IPS-15b (cell line): ENCODE data around the gene ALOX12B.

Source experiments
- H3K27me3 ChIP-seq: one replicate; pipeline ENCODE4 v1.6.1; 2013; ENCODE audit warnings: low read length; ENCODE audit not compliant: control insufficient read depth, insufficient read depth
- H3K36me3 ChIP-seq: one replicate; pipeline ENCODE4 v1.6.1; 2013; ENCODE audit warnings: low read length; ENCODE audit not compliant: control insufficient read depth, insufficient read depth
- H3K4me1 ChIP-seq: one replicate; pipeline ENCODE4 v1.6.1; 2013; ENCODE audit warnings: mild to moderate bottlenecking, low read length; ENCODE audit not compliant: control insufficient read depth, insufficient read depth
- H3K4me3 ChIP-seq: one replicate; pipeline ENCODE4 v1.5.1; 2013; ENCODE audit warnings: low read depth, low read length
- H3K9ac ChIP-seq: one replicate; pipeline ENCODE4 v1.6.1; 2013; ENCODE audit warnings: low read depth, mild to moderate bottlenecking, low read length
- H3K9me3 ChIP-seq: one replicate; pipeline ENCODE4 v1.6.1; 2013; ENCODE audit warnings: mild to moderate bottlenecking, low read length; ENCODE audit not compliant: control insufficient read depth, insufficient read depth

The ALOX12B gene

DNA sequence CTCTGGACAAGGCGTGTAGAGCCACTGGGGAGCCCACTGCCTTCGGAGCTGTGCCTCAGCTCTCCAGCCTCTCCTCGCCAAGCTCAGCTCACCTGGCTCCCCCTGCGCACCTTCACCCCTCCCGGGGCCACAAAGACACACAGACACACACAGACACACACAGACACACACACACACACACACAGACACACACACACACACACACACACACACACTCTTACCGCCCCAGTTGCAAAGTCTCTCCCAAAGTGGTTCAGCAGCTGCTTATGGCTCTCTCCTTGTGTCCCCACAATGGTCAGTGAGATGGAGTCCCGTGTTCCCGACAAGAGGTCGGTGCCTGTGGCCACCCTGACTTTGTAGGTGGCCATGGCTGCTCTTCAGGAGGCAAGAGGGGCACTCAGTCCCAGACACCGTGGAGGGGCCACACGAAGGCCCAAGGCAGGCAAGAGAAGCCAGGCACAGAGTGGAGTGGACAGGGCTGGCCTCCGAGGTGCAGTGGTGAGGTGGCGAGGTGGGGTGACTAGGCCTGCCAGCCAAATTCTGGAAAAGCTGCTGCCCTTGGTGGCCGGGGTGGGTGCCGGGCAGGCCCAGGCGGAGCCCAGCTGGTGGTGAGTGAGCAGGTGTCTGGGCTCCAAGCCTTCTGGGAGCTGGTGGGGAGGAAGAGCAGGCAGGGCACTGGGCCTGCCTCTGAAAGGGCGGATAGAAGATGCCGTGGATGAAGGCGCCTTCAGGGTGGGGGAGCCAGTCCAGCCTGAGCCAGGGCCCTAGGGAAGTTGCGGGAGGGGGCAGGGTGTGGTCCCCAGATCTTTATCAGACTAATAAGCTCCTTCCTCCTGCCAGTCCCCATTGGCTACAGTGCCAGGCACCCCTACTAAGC is at the start of gene ALOX12B:
Gene ALOX12B, minus strand, starts transcription at position 642 of the 877 bp plus-strand sequence. Its CDS starts 274 bp downstream, at position 368.
- Histone ChIP-seq H3K4me3 (no peak within 1 kb of the TSS), H3K4me1 (no peaks in the 10 kb centered on the region), H3K9me3 (no peaks in the 10 kb centered on the region), H3K36me3 (no peaks in the 10 kb centered on the region), H3K9ac (no peak within 1 kb of the TSS), H3K27me3 (peaks cover 17% of the 10 kb centered on the region)

- Histone ChIP-seq H3K9me3 (no peaks in the 10 kb centered on the region), H3K4me3 (peak overlapping the region; percentile 27), H3K9ac (no peak overlapping the region), H3K36me3 (no peaks in the 10 kb centered on the region), H3K27me3 (peaks cover 27% of the 10 kb centered on the region), H3K4me1 (peaks cover 6% of the 10 kb centered on the region)
These were observed 46.4 kb upstream of the ALOX12B start for GRCh38 chr17:8133941-8134340.

DNA sequence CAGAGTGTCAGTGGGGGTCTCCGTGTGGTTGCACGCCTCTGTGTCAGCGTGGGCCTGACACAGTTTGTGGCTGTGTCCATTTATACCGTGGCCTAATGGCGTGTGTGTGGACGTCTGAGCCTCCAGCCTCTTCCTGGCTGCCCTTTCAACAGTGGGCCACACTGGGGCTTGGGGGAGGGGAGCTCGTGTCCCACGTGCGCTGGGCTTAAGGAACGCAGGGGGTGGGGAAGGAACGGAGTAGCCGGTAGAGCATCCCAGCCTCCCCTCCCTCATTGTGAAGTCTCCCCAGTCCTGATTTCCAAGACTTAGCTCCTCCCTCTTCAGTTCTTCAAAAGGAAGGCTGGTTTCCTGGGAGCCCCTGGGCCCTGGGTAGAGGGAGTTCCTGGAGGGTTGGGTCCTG is 45.9 kb upstream of the ALOX12B start:
- Histone ChIP-seq H3K27me3 (peaks cover 30% of the 10 kb centered on the region), H3K9me3 (no peaks in the 10 kb centered on the region), H3K4me1 (peaks cover 6% of the 10 kb centered on the region), H3K4me3 (peak overlapping the region; percentile 27), H3K9ac (no peak overlapping the region), H3K36me3 (no peaks in the 10 kb centered on the region)

GRCh38 chr17:8131844-8132441 is 44.4 kb upstream of the ALOX12B start:
- H3K27me3 ChIP-seq, result peaks cover 34% of the 10 kb centered on the region
- no peak overlapping the region for H3K4me3 ChIP-seq
- no peaks in the 10 kb centered on the region for H3K36me3 ChIP-seq
- H3K9ac ChIP-seq, result no peak overlapping the region
- H3K9me3 ChIP-seq, result no peaks in the 10 kb centered on the region
- H3K4me1 ChIP-seq, result peaks cover 5% of the 10 kb centered on the region

DNA sequence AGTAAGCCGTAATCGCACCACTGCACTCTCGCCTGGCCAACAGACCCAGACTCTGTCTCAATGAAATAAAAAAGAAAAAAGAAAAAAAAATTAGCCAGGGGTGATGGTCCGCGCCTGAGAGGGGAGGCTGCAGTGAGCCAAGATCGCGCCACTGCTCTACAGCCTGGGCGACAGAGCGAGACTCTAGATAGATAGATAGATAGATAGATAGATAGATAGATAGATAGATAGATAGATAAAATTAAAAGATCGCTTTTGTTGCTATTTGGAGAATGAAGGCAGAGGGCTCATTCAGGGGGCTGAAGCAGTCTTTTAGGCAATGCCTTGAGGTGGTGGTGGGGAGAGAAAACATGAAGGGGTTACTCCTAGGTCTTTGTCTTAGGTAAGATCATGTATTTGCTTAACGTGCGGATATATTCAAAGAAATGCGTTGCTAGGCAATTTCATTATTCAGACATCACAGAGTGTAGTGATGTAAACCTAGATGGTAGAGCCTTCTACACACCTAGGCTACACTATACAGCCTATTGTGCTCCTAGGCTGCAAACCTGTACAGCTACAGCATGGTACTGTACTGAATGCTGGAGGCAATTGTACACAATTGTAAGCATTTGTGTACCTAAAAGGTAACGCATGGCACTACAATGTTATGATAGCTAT is 40.7 kb upstream of the ALOX12B start:
- Histone ChIP-seq H3K27me3 (peaks cover 56% of the 10 kb centered on the region), H3K9me3 (no peaks in the 10 kb centered on the region), H3K4me1 (peaks cover 10% of the 10 kb centered on the region), H3K4me3 (no peak overlapping the region), H3K36me3 (no peaks in the 10 kb centered on the region), H3K9ac (no peak overlapping the region)

GRCh38 chr17:8126491-8127066 is 39.1 kb upstream of the ALOX12B start:
- peaks cover 66% of the 10 kb centered on the region for H3K27me3 ChIP-seq
- H3K36me3 ChIP-seq, result no peaks in the 10 kb centered on the region
- H3K4me3 ChIP-seq, result peak overlapping the region; percentile 100
- no peaks in the 10 kb centered on the region for H3K9me3 ChIP-seq
- no peak overlapping the region for H3K9ac ChIP-seq
- peaks cover 11% of the 10 kb centered on the region for H3K4me1 ChIP-seq

GRCh38 chr17:8125947-8126490 is 38.5 kb upstream of the ALOX12B start:
- H3K36me3 ChIP-seq, result no peaks in the 10 kb centered on the region
- H3K27me3 ChIP-seq, result peaks cover 66% of the 10 kb centered on the region
- no peak overlapping the region for H3K9ac ChIP-seq
- no peaks in the 10 kb centered on the region for H3K9me3 ChIP-seq
- peak overlapping the region; percentile 100 for H3K4me3 ChIP-seq
- peaks cover 11% of the 10 kb centered on the region for H3K4me1 ChIP-seq

DNA sequence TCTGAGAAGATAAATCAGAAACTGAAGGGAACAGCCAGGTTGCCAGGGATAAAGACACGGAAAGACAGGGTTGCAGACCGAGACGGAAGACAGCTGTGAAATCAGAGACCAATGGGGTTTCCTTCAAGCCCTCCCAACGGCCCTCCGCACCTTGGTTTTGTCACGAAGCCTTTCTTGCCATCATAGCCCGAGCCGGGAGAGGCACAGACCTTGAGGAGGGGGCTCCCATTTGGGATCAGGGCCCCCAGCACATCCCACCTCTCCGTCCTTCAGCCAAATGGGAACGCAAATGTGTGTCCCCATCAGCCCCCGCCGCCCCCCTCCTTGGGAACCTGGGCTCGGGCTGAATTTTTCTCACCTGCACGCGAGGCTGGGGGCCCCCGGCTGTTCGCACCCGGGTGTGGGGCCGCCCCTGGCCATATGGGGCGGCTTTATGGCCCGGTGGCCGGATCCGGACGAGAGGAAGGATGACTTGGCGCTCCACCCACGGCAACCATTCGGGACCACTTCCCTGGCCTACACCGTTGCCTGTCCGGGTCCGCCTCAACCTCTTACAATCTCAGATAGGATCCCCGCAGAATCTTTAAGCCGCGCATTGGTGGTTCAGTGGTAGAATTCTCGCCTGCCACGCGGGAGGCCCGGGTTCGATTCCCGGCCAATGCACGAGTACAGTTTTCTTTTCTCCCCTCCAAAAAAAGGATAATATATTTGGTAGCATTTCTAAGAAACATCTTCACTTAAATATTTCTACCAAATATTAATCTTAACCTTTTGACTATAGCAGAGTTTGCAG is 37.8 kb upstream of the ALOX12B start:
- H3K9me3 ChIP-seq, result no peaks in the 10 kb centered on the region
- no peak overlapping the region for H3K9ac ChIP-seq
- H3K36me3 ChIP-seq, result no peaks in the 10 kb centered on the region
- H3K4me3 ChIP-seq, result peak overlapping the region; percentile 100
- peaks cover 66% of the 10 kb centered on the region for H3K27me3 ChIP-seq
- H3K4me1 ChIP-seq, result peaks cover 11% of the 10 kb centered on the region

- H3K9ac ChIP-seq, result no peak overlapping the region
- peaks cover 60% of the 10 kb centered on the region for H3K27me3 ChIP-seq
These were observed 37.0 kb upstream of the ALOX12B start for GRCh38 chr17:8124350-8125153.

DNA sequence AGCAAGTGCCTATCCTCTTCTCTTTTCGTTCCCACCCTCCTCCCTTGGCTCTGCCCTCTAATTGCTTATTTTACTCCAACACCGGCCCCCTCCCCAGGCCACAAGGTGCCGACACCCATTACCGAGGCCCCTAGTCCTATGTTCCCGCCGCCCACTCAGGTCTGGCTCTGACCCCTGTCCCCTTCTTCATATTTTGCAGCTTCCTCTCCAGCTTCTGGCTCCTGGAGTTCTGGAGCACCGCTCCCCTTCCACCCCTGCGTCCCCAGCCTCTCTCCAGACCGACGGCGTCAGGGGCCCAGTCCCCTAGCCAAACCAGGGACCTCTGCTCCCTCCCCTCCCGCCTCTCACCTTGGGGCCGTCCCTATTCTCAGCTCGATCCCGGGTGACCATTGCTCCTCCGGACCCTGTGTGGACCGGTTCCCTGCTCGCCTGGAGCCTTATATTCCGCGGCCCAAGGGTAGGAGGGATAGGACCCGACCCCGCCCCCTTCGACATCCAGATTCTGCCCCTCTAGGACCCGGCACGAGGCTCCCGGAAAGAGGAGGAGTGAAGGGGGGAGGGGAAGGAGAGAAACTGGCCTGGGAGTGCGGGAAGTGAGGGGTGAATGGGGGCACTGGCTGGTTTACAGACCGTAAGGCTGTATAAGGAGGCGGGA is 36.3 kb upstream of the ALOX12B start, which contains the start of gene HES7:
Gene HES7, minus strand, starts transcription at position 412 of the 655 bp plus-strand sequence. Its CDS starts 22 bp downstream, at position 390.
- Histone ChIP-seq H3K9me3 (no peaks in the 10 kb centered on the region), H3K36me3 (no peaks in the 10 kb centered on the region), H3K27me3 (peaks cover 56% of the 10 kb centered on the region), H3K4me3 (peak within 1 kb of the TSS; percentile 100), H3K4me1 (peaks cover 11% of the 10 kb centered on the region), H3K9ac (no peak within 1 kb of the TSS)

More at GRCh38 chr17:8124350-8125153, 37.0 kb upstream of the ALOX12B start:
- Histone ChIP-seq H3K4me3 (peak overlapping the region; percentile 100), H3K4me1 (peaks cover 11% of the 10 kb centered on the region), H3K9me3 (no peaks in the 10 kb centered on the region), H3K36me3 (no peaks in the 10 kb centered on the region)
